EL (cell line): ENCODE results near the gene CBARP.
"Not testable (repeated sequence)": the region's sequence is repeated elsewhere in the genome, so short reads cannot be mapped to it uniquely, and the experiment has no call there.

Experiments
- DNase-seq: peaks from one replicate; pipeline ENCODE4 v3.0.0-alpha.2; 2016

CBARP gene

DNA sequence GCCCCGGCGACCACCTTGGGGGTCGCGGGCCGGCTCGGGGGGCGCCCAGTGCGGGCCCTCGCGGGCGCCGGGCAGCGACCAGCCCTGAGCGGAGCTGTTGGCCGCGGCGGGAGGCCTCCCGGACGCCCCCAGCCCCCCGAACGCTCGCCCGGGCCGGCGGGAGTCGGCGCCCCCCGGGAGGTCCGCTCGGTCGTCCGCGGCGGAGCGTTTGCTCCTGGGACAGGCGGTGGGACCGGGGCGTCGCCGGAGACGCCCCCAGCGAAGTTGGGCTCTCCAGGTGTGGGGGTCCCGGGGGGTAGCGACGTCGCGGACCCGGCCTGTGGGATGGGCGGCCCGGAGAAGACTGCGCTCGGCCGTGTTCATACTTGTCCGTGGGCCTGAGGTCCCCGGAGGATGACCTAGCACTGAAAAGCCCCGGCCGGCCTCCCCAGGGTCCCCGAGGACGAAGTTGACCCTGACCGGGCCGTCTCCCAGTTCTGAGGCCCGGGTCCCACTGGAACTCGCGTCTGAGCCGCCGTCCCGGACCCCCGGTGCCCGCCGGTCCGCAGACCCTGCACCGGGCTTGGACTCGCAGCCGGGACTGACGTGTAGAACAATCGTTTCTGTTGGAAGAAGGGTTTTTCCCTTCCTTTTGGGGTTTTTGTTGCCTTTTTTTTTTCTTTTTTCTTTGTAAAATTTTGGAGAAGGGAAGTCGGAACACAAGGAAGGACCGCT is 31.5 kb downstream of the CBARP start:
- DNase-seq = no peak

DNA sequence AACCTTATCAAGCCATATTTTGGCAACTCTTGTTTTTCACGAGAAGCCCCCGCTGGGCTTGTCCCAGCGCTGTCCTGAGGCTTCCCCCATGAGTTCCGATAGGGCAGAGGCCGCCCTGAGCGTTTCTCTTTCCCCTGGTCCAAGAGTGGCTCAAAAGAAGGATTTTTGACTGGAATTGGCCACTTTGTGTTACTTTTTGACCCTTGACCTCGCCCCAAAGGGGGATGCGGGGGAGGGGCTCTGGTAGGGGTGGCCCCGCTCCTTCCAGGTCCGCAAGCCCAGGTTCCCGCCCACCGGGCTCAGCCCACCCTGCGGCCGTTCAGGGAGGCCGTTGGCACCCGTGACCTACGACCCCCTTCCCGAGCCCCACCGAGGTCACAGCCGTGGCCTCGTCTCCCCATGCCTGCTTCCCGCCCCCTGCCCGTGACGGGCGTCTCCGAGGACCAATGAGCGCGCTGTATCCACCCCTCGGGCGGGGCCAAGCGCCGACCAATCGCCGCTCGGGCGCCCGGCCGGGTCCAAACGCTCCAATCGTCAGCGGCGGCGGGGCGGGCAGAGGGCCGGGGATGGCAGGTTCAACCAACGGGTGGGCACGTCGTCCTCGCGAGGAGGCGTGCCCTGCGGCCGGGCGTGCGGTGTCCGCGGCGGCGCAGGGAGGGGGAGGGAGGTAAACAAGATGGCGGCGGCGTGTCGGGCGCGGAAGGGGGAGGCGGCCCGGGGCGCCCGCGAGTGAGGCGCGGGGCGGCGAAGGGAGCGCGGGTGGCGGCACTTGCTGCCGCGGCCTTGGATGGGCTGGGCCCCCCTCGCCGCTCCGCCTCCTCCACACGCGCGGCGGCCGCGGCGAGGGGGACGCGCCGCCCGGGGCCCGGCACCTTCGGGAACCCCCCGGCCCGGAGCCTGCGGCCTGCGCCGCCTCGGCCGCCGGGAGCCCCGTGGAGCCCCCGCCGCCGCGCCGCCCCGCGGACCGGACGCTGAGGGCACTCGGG is 32.4 kb downstream of the CBARP start, which contains the start of gene STK11:
STK11 (plus strand) TSS at position 665 of the 986 bp plus-strand sequence. CDS start 1,136 bp downstream, outside the sequence.
- DNase-seq = peak; percentile 98

- DNase-seq = not testable (repeated sequence)
Measured at GRCh38 chr19:1200614-1201013, 37.2 kb downstream of the CBARP start.

DNA sequence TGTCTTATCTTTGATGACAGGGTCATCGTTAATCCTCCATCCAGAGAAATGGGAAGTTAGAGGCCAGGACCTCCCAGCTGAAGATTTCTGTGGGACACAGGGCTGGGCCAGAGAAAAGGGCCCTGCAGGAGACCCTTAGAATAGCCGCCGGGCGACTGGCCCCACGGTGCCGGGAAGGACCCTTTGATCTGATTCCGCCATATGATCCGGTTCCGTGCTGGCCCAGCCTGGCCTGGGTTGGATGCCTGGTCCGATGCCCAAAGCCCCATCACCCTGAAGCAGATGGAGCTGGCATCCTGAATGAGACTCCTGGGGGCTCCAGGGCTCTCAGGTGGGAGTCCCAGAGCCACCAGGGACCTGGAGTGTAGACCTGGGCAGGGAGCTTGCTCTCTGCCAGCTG is 38.3 kb downstream of the CBARP start:
- DNase-seq = no peak

DNA sequence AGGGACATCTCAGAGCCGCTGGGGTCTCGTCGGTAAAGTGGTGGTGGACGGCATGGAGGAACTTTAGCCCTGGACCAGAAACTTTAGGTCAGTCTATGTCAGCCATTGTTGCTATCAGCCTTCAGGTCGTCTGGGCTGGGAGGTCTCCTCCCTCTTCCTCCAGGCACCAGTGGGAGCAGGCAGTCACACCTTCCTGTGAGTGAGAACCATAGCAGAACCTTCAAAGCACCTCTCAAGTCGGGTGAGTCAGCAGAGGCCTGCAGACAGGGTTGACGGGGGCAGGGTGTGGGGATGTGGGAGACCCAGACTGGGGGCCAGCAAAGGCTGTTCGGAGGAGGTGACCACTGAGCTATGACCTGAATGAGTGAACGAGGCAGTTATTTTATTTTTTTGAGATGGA is 48.4 kb downstream of the CBARP start:
- no peak for DNase-seq

- peak; percentile 88 for DNase-seq
Measured at GRCh38 chr19:1183543-1184172, 54.1 kb downstream of the CBARP start.

GRCh38 chr19:1182727-1183126 is 55.1 kb downstream of the CBARP start:
- no peak for DNase-seq

- no peak for DNase-seq
Measured at GRCh38 chr19:1182068-1182467, 55.7 kb downstream of the CBARP start.

DNA sequence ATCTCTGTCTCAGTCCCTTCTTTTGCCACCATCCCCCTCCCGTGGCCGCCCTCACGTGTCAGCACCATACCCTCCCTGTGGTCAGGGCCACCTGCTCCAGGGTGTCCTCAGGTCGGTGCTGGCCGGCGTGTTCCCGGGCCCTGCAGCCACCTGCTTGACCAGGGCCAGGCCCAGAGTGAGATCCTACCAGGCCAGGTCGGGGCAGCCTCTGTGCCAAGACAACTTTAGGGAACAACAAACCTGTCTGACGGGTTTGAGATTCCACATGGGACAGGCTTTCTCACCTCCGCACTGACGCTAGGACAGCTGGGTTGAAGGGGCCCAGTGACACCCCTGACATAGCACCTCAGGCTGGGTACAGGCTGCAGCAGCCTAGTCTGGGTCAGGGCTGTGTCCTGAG is 56.2 kb downstream of the CBARP start:
- no peak for DNase-seq
